ENCODE results near the gene MRPL36.

The MRPL36 gene

DNA sequence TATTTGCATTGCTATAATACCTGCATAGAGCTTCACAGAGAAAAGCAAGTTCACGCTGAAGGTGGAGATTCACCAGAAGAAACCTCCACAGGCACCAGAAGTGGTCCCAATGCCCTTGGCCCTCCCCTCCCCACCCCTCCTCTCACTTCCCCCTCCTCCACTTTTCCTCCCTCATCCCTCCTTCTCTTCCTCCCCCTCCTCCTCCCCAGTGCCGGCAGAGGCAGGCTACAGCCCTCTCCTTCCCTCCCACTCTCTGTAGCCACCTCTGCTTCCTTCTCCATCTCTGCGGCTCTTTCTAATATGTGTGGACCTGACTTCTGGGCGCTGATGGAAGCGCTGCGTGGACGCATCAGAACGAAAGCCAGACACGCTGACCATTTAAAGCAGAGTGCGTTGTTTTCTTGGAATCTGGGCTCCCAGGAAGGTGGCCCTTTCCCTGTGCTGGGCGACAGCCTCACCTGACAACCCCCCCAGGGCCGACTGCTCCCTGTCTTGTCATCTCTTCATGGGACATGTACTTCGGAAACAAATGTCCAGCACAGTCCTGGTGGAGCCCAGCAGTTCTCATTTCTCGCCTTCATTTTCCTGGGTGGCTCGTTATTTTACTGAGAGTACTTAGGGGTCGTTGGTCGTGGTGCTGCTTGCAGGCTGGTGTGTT is 31.1 kb upstream of the MRPL36 start:
- no peak overlapping the region for H3K9ac ChIP-seq
- no peak overlapping the region for H3K4me2 ChIP-seq
- no peak overlapping the region for H3K4me3 ChIP-seq (IDR thresholded peaks at IDR 0.05; ENCODE audit: insufficient read depth, low read depth, low read length)
- H3K36me3 ChIP-seq (ENCODE audit: insufficient read depth) = no peaks in the 10 kb centered on the region
- no peak overlapping the region for H3K27ac ChIP-seq
- H3K4me1 ChIP-seq (ENCODE audit: low read depth, poor library complexity, severe bottlenecking) = no peaks in the 10 kb centered on the region
- no peaks in the 10 kb centered on the region for H4K20me1 ChIP-seq (ENCODE audit: insufficient read depth)
- no peaks in the 10 kb centered on the region for H3K79me2 ChIP-seq (ENCODE audit: insufficient read depth, low read depth)
- H3K27me3 ChIP-seq (ENCODE audit: insufficient read depth, low read depth) = no peaks in the 10 kb centered on the region; the same call in 1 of the 2 replicates
- TF ChIP-seq, protein P1, sequence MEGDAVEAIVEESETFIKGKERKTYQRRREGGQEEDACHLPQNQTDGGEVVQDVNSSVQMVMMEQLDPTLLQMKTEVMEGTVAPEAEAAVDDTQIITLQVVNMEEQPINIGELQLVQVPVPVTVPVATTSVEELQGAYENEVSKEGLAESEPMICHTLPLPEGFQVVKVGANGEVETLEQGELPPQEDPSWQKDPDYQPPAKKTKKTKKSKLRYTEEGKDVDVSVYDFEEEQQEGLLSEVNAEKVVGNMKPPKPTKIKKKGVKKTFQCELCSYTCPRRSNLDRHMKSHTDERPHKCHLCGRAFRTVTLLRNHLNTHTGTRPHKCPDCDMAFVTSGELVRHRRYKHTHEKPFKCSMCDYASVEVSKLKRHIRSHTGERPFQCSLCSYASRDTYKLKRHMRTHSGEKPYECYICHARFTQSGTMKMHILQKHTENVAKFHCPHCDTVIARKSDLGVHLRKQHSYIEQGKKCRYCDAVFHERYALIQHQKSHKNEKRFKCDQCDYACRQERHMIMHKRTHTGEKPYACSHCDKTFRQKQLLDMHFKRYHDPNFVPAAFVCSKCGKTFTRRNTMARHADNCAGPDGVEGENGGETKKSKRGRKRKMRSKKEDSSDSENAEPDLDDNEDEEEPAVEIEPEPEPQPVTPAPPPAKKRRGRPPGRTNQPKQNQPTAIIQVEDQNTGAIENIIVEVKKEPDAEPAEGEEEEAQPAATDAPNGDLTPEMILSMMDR (conservative IDR thresholded peaks at IDR 0.05; ENCODE audit: low read depth, low read length) = no peak
- no peak overlapping the region for H2AFZ ChIP-seq (ENCODE audit: low read depth)

GRCh38 chr5:1827886-1828397 is 28.3 kb upstream of the MRPL36 start:
- Histone ChIP-seq H3K27ac (no peak overlapping the region), H3K4me2 (no peak overlapping the region), H3K4me3 (IDR thresholded peaks at IDR 0.05; ENCODE audit: insufficient read depth, low read depth, low read length) (no peak overlapping the region)

DNA sequence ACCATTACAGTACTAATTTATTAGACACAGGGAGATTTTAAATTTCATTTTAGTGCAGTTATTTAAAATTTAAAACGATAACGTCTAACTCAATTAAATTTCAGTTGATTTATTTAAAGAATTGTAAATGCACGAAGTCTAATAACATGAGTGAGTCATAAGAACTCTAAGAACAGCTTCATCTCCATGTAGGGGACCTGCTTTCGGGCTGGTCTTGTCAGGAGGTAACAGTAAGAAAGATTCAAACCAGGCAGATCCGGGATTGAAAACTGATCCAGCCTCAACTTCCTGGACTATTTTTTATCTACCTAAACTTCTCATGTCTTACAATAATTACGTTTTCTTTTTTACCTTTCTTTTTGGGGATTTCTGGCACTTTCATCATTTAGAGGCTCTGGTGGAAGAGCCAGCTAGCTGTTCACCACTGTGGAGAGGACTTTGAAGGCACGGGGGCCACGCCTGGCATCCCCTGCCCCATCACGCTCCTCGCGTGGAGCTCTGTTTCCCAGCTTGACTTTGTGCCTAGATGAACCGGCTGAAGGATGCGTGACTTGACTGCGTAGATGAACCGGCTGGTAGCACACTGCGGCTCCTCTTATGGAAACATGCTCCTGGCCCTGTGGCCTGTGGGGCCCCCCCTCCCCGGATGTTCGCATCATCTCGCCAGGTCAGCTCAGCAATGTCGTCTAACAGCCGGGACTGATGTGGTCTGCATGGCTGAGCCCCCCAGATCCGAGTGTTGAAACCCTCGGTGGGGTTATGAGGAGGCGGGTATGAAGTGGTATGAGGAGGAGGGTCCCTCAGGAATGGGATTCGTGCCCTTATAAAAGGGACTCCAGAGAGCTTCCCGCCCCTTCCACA is 27.6 kb upstream of the MRPL36 start:
- Histone ChIP-seq H3K79me2 (ENCODE audit: insufficient read depth, low read depth) (no peaks in the 10 kb centered on the region), H3K27me3 (ENCODE audit: insufficient read depth, low read depth) (no peaks in the 10 kb centered on the region), H3K36me3 (ENCODE audit: insufficient read depth) (no peaks in the 10 kb centered on the region), H3K4me3 (IDR thresholded peaks at IDR 0.05; ENCODE audit: insufficient read depth, low read depth, low read length) (no peak overlapping the region), H3K4me2 (no peak overlapping the region), H3K4me1 (ENCODE audit: low read depth, poor library complexity, severe bottlenecking) (no peaks in the 10 kb centered on the region), H3K9ac (no peak overlapping the region), H2AFZ (ENCODE audit: low read depth) (no peak overlapping the region), H3K27ac (no peak overlapping the region), H4K20me1 (ENCODE audit: insufficient read depth) (no peaks in the 10 kb centered on the region)
- TF ChIP-seq, protein P1 (conservative IDR thresholded peaks at IDR 0.05; ENCODE audit: low read depth, low read length) = no peak

More at GRCh38 chr5:1827886-1828397, 28.3 kb upstream of the MRPL36 start:
- Histone ChIP-seq H4K20me1 (ENCODE audit: insufficient read depth) (no peaks in the 10 kb centered on the region), H3K79me2 (ENCODE audit: insufficient read depth, low read depth) (no peaks in the 10 kb centered on the region), H3K36me3 (ENCODE audit: insufficient read depth) (no peaks in the 10 kb centered on the region), H3K4me1 (ENCODE audit: low read depth, poor library complexity, severe bottlenecking) (no peaks in the 10 kb centered on the region), H3K9ac (no peak overlapping the region), H2AFZ (ENCODE audit: low read depth) (no peak overlapping the region), H3K27me3 (ENCODE audit: insufficient read depth, low read depth) (no peaks in the 10 kb centered on the region)
- TF ChIP-seq, protein P1 (conservative IDR thresholded peaks at IDR 0.05; ENCODE audit: low read depth, low read length) = no peak

DNA sequence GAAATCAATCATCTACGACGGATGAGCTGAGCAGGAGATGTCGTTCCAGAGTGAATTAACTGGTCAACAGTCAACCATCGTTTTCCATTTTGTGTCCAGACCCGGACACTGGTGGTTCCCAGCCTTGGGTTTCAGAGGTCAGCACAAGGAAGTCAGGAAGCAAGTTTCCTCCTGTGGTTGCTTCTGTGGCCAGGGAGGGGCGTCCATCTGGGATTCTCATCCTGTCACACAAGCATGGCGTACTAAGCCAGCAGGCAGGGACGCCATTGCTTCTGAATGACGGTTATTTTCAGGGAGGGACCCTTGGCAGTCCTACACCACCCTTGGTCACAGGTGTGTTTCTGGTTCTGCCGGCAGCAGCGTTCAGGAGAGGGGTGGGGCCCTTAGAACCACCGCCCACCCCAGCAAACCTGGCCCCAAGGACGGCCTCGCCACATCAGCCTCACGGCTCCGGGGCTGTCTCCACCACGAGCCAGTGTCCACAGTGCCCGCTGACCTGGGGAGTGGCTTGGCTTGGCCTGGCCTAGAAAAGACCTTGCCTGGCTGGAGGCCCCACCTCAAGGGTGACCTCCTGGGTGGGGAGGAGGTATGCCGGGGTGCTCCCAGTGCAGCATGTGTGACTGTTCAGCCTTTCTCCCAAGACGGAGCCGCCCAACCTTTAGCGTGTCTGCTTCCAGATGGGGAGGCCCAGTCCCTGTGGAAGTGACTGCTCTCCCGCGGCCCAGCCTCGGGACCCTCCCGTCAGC is 26.8 kb upstream of the MRPL36 start:
- no peak overlapping the region for H3K27ac ChIP-seq
- H2AFZ ChIP-seq (ENCODE audit: low read depth) = no peak overlapping the region
- H3K27me3 ChIP-seq (ENCODE audit: insufficient read depth, low read depth) = no peaks in the 10 kb centered on the region
- no peaks in the 10 kb centered on the region for H3K4me1 ChIP-seq (ENCODE audit: low read depth, poor library complexity, severe bottlenecking)
- no peaks in the 10 kb centered on the region for H3K79me2 ChIP-seq (ENCODE audit: insufficient read depth, low read depth)
- H3K4me3 ChIP-seq (IDR thresholded peaks at IDR 0.05; ENCODE audit: insufficient read depth, low read depth, low read length) = no peak overlapping the region
- TF ChIP-seq, protein P1 (conservative IDR thresholded peaks at IDR 0.05; ENCODE audit: low read depth, low read length) = no peak
- no peak overlapping the region for H3K9ac ChIP-seq
- no peaks in the 10 kb centered on the region for H4K20me1 ChIP-seq (ENCODE audit: insufficient read depth)
- no peak overlapping the region for H3K4me2 ChIP-seq
- no peaks in the 10 kb centered on the region for H3K36me3 ChIP-seq (ENCODE audit: insufficient read depth)
